Measurements from ENCODE around the gene IFNE.

DNA sequence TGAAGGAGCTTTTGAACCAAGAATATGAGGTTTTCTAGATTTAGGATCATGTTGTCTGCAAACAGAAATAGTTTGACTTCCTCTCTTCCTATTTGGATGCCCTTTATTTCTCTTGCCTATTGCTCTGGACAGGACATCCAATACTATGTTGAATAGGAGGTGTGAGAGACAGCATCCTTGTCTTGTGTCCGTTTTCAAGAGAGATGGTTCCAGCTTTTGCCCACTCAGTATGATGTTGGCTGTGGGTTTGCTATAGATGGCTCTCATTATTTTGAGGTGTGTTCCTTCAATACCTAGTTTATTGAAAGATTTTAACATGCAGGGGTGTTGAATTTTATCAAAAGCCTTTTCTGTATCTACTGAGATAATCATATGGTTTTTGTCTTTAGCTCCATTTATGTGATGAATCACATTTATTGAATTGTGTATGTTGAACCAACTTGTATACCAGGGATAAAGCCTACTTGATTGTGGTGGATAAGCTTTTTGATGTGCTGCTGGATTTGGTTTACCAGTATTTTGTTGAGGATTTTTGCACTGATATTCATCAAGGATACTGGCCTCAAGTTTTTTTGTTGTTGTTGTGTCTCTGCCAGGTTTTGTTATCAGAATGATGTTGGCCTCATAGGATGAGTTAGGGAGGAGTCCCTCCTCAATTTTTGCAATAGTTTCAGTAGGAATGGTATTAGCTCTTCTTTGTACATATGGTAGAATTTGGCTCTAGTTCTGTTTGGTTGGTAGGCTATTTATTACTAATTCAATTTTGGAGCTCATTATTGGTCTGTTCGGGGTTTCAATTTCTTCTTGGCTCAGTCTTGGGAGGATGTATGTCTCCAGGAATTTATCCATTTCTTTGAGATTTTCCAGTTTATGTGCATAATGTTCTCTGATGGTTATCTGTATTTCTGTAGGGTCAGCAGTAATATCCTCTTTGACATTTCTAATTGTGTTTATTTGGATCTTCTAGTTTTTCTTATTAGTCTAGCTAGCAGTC lies 41.2 kb upstream of the IFNE start:
- TF ChIP-seq POLR2A (IDR thresholded peaks at IDR 0.05) (no peak), CTCF (IDR thresholded peaks at IDR 0.05) (no peak)
